ELF-1 (cell line): Measurements from ENCODE around the gene SHFL.

Source experiments
- DNase-seq: peaks from one replicate; pipeline ENCODE4 v3.0.0-alpha.2; 2016; ENCODE audit warnings: low read depth, low spot score

The SHFL gene

DNA sequence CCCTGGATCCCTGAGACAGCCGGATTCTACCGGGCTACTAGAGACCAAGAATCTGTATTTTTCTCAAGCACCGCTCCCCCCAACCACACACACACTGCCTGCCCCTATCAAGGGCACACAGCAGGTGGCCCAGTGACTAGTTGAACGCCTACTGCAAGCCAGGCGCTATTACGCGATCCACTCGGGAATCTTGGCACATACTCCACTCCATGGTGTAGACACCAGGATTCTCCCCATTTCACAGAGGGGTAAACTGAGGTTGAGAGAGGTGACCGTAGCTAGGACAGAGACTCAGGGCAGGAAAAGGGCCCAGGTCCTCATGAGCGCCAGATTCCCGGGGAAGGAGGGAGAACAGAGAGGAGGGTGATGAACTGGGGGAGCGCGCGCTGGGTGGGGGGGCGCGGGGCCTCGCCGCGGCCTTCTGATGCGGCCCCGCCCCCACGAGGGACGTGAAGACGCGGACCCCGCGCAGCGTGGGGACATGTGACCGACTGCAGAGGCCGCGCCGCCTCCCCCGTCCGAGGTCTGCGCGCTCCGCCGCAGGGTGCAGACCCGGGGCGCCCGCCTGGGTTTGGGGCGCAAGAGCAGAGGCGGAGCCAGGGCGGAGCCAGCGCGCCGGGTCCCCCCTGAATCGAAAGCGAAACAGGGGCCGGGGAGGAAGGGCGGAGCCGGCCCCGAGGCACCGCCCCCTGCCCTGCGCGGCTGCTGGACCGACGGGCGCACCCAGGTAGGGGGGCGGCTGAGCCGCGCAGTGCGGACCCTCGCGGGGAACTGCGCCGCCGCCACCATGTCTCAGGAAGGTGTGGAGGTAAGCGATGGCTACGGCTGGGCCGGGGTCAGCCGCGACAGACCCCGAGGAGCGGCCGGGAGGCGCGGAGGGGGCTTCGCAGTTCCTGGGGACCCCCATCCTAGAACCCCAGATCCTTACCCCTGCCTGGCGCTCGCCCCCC lies at the start of gene SHFL:
TSS of gene SHFL (plus strand) at position 677 of the 950 bp plus-strand sequence. CDS start at position 788, 111 bp downstream.
- no peak for DNase-seq

DNA sequence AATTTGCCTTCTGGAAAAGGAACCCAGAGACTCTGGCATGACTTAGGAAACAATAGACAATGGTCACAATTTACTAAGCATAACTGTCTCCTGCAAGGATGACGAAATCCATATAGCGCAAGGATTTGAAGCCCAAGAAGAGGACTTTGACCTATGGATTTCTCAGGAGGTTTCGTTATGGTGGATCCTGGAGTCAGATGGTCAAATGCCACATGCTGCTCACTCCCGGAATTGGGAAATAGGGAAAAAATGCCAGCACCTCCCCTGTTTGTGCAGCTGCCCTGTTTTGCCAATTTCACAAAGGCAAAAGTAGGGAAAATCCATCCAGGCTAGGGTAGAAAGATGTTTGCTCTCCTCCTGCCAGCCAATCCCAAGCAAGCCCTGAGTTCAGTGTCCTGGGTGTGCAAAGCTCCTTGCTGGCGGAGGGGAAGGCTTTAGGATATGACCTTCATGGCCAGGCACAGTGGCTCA lies 49.5 kb upstream of the SHFL start:
- DNase-seq, result no peak

- no peak for DNase-seq
These were observed 48.8 kb upstream of the SHFL start for GRCh38 chr19:10037367-10037766.

DNA sequence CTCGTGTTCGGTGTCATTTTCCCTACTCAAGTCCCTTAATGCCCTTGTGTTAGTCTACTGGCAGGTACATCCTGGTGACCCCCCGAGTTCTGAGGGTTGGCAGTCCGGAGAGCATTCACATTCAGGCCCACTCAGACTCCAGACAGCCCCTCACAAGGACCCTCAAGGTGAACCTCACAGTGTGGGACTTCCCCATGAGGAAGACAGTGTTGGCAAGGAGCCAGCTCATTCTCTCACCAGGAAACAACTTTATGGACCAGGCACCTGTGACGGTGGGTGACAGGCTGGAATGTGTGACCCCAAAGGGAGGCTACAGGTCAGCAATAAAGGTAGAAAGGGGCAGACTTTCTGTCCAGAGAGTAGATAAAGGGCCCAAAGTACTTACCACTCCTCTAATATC lies 48.3 kb upstream of the SHFL start:
- no peak for DNase-seq

DNA sequence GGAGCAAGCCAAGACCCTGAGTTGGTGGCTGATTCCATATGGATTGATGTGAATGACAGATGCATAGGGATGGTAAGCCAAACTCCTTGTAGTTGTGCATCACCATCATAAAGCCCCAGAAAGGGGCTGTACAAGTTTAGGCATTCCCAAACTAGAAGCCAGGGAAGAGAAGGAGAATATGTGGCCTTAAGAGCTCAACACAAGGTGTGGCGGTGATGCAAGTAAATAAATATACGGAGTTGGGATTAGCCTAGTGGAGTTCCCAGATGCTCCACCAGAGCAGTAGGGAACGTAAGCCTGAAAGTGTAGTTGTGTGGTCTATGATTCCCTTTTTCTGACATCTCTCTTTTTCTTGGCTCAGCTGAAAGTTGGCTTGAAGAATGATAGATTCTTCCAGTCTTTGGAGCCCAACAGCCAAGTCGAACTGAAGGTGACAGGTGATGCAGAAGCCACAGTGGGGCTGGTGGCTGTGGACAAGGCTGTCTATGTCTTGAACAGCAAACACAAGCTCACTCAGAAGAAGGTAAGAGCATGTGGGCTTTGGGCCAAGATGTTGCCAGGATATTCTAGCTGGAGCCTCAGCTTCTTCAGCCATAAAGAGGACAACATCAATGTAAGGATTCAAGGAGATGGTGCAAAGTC lies 42.7 kb upstream of the SHFL start:
- DNase-seq, result peak; percentile 28

GRCh38 chr19:10044390-10044789 lies 41.7 kb upstream of the SHFL start:
- DNase-seq, result no peak

DNA sequence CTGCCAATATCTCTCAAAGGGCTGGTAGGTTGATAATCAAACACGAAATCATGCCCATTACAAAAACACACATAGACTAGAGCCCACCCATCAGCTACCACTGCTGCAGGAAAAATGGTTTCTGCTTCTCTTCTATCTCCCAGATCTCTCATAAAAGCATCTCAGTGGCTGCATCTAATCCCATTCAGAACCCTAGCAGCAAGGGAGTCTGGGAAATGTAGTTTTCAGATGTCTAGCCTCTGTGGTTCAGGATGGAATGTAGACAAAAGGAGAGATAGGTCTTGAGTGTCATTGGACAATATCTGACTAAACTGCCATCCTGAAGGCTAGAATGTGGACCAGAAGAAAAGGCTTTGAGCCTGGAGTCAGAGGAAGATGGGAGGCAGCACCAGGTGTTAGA lies 40.7 kb upstream of the SHFL start:
- DNase-seq, result no peak

DNA sequence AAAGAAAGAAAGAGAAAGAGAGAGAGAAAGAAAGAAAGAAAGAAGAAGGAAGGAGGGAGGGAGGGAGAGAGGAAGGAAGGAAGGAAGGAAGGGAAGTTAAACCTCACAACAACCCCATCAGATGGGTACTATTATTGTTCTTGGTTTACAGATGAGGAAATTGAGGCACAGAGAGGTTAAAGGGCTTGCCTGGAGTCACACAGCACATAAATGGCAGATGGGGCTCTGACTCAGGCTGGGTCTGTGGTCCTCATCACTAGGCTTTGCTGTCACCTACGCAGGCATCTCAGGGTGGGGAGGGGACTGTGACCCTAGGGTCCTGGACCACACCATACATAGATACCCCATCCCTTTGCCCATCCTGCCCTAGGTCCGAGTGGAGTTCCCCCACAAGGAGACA lies 36.5 kb upstream of the SHFL start:
- DNase-seq, result no peak

GRCh38 chr19:10052602-10053360 lies 33.3 kb upstream of the SHFL start:
- no peak for DNase-seq

DNA sequence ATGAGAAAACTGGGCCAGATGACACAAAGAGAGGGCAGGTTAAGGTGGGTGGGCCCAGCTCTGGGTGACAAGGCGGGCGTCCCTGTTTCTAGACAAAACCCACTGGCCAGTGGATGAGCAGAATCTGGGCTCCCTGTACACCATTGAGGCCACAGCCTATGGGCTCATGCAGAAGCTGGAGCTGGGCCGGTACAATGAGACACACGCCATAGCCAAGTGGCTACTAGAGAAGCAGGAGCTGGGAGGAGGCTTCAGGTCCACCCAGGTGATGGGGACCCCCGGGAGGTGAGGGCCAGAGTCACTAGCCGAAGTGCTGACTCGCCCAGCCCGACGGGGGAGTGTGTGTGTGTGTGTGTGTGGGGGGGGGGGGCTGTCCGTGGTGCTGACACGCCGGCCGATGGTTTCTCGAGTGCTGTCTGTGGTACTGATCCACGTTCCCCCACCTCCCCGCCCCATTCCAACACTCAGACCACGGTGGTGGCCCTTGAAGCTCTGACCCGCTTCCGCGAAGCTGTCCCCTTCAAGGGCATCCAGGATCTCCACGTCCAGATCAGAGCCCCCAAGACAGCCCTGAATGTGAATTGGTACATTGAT lies 24.3 kb upstream of the SHFL start:
- DNase-seq, result peak; percentile 55

DNA sequence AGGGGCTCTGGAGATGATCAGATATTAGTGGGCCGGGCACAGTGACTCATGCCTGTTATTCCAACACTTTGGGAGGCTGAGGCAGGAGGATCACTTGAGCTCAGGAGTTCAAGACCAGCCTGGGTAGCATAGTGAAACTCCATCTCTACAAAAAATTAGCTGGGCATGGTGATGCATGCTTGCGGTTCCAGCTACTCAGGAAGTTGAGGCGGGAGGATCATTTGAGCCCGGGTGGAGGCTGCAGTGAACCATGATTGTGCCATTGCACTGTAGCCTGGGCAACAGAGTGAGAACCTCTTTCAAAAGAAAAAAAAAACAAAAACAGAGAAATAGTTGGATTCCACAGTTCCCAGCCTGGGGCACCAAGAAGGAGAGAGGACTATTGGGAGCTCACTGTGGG lies 17.9 kb upstream of the SHFL start:
- no peak for DNase-seq

DNA sequence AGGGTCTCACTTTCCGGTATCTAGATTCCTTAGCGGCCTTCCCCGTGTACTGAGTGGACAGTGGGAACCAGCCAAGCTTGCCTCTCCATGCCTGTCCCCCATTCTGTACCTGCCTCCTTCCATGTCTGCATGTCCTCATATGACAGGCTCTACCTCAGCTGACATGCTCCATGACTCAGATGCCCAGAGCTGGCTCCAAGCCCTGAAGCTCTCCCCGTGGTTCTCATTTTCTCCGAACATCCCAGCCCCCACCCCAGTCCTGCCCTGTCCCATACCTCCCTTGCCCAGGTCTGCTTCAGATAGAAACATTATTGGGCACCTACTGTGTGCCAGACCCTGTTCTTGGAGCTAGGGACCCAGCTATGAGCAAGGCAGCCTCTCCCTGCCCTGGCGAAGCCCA lies 17.1 kb upstream of the SHFL start:
- no peak for DNase-seq

DNA sequence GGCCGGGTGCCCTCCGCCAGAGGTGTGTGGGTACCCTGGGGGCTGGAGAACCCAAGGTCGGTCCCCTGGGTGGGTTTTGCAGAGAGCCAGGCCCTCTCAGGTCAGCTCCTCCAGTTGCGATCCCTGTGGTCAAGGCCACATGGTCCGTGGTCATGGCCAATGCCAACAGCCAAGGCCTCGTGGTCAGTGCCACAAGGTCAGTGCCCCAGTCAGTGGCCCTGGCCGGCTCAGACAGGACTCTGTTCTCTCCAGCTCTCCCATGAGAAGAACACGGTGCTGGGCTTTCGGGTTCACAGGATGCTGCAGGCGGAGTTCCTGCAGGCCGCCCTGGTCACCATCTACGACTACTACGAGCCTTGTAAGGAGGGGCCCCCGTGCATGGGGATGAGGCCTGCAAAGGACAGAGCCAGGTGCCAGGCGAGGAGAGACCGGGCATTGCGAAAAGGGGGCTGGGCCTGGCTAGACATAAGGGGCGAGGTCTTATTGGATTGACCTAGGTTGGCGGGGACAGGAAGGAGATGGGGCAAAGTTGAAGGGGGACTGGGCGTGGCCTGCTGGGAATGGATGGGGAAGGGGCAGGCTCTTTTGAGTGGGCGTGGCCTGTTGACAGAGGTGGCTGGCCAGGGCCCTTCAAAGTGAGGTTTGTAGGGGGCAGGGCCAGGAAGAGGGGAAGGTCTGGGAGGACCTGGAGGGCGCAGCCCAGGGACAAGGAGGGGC lies 15.2 kb upstream of the SHFL start:
- DNase-seq, result no peak

DNA sequence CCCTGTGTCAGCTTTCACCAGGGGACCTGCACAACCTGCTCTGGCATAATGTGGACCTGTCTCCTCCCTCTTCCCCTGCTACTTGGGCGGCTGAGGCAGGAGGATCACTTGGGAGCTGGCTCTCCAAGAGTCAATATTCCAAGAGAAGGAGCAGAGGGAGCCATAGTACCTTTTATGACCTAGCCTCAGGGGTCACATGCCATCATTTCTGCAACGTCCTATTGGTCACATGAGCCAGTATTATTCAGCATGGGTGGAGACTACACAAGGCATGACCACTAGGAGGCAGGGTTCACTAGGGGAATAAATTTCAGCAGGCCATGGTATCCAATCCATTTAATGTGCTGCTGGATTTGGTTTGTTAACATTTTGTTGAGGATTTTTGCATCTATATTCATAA lies 12.0 kb upstream of the SHFL start:
- no peak for DNase-seq

GRCh38 chr19:10076535-10076934 lies 9.6 kb upstream of the SHFL start:
- no peak for DNase-seq

- DNase-seq, result no peak
These were observed 7.8 kb upstream of the SHFL start for GRCh38 chr19:10078329-10078728.

DNA sequence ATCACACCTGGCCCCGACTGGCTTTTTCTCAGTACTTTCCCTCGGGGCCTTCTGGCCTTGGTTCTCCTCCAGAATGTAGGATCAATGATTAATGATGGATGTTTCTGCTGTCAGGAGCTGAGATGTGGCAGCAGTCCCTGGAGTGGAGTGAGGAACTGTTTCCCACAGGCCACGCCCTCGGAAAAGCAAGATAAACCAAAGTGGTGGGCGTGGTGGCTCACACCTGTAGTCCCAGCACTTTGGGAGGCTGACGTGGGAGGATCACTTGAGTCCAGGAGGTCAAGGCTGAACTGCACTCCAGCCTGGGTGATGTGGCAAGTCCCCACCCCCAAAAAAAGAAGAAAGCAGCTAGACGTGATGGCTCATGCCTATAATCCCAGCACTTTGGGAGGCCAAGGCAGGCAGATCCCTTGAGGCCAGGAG lies 7.1 kb upstream of the SHFL start:
- no peak for DNase-seq

DNA sequence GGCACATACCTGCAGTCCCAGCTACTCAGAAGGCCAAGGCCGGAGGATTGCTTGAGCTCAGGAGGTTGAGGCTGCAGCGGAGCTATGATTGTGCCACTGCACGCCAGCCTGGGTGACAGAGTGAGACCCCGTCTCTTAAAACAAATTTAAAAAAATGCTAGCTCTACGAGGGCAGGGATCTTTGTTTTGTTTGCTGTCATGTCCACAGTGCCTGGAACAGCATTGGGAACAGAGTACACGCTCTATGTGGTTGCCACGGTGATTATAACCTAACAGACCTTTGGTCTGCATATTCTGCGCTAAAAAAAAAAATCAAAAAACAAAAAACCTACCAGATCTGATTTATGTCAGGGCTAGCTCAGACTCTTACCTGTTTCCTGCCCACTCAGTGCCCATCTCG lies 2.2 kb upstream of the SHFL start:
- no peak for DNase-seq

GRCh38 chr19:10084803-10085202 lies 1.3 kb upstream of the SHFL start:
- no peak for DNase-seq

GRCh38 chr19:10086591-10087192 lies 575 bp downstream of the SHFL start:
- DNase-seq, result no peak
